Central memory CD4-positive, alpha-beta T cell (primary cell): ENCODE measurements around the gene ARHGAP22.

Source experiments
- DNase-seq: peaks from one replicate; pipeline ENCODE4 v3.0.0; 2022

ARHGAP22 gene

GRCh38 chr10:48606530-48607355, 1.9 kb upstream of the ARHGAP22 start:
- no peak for DNase-seq

DNA sequence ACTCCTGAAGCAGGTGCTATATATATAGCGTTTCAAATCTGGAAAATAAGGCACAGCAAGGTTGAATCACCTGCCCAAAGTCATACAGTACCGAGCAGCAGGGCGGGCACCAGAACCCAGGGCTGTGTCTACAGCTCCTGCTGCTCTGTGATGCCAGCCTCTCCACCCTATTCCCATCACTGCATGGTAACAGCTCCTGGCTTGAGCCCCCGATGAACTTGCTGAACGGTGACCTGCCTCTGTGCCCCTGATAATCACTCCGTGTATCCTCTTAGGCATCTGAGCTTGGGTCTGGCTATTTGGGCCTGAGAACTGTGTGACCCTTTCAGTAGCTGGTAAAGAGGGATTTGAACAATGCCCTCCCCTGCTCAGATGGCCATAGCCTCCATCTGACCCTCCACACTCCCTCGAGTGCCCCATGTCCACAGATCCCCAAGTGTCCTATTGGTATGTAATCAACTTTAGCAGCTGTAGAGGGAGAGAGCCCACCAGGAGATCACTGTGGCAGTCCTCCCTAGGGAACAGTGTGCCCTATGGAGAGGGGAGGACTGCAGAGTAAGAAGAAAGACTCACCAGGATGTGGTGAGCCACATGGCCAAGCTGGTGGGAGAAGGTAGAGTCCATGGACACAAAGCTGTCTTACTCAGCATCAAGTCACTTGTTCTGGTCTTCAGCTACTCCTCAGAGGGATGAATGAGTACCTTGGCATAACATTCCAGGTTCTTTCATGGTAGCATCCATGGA, 1.1 kb upstream of the ARHGAP22 start:
- no peak for DNase-seq

- DNase-seq, result no peak
Observed at GRCh38 chr10:48604039-48604990, 558 bp downstream of the ARHGAP22 start.

DNA sequence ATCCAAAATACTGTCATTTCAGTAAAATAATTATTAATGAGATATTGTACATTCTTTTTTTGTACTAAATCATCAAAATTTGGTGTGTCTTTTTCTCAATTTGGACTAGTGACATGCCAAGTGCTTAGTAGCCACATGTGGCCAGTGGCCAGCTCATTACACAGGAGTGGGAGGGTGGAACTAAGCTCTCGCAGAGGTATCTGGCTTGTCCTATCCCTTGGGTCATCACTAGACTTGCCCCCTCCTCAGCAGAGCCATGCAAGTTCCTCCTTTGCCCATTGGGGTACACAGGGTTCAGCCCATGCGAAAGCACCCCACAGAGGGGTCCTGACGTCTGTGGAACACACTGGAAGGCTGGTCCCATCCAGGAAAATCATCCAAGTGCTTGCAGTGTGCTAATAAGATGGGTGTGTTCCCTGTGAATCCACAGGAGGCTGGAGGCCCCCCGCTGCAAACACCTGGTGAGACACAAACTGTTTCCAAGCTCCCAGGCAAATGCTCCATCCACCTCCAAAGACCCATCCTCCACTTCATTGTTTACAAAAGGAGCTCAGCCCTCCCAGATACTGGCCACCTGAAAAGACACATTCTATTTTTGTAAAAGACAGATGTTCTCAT, 1.3 kb downstream of the ARHGAP22 start:
- DNase-seq, result no peak

- no peak for DNase-seq
Observed at GRCh38 chr10:48602401-48603135, 2.3 kb downstream of the ARHGAP22 start.

- no peak for DNase-seq
Observed at GRCh38 chr10:48601789-48602188, 3.1 kb downstream of the ARHGAP22 start.

DNA sequence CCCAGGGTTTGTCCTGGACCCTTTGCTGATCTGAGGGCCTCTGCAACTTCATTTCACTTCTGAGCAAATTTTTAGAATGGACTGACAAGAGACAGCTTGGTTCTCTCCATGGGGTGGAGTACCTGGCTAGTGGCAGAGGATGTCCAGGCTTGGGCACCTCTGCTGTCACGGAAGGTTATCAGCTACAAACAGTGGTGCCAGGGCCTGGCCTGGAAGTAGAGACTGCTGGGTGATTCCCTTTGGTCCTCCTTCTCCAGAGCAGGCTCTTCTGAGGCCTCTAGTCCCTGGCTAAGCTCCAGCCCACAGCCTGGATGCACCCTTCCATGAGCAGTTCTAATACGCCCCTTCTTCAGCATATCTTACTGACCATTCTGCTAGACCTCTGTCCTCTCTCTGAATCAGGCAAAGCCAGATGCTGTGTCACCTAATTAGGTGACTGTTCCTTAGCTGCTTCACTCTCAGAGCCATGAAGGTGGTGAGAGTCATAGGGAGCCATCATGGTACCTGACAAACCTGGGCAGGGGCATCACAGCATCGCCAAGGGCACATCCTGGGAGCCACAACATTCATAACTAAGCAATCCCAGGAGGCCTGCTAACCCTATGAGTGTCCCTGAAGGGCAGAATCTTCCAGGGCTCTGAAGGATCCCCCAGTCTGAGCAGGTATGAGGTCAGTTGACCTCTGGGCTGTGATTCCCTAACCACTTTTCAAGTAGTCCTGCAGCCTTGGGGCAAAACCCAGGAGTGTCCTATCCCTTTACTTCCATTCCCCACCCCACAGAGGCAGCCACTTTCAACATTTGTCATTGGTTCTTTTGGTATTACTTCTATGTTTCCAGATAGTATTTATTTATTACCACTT, 4.0 kb downstream of the ARHGAP22 start:
- no peak for DNase-seq

DNA sequence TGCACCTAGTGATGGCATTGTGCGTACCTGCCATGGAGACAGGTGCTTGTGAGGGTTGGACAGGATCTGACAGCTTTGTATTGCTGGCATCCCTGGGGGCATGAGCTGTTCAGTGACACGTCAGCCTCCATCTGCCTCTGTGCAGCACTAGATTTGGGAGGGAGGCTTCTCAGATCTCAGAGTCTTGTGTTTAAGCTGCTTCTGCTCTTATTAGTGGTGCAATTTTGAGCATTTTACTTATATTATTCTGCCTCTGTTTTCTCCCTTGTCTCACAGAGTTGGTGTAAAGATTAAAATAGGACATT, 5.1 kb downstream of the ARHGAP22 start:
- no peak for DNase-seq

GRCh38 chr10:48598936-48599829, 5.7 kb downstream of the ARHGAP22 start:
- no peak for DNase-seq

DNA sequence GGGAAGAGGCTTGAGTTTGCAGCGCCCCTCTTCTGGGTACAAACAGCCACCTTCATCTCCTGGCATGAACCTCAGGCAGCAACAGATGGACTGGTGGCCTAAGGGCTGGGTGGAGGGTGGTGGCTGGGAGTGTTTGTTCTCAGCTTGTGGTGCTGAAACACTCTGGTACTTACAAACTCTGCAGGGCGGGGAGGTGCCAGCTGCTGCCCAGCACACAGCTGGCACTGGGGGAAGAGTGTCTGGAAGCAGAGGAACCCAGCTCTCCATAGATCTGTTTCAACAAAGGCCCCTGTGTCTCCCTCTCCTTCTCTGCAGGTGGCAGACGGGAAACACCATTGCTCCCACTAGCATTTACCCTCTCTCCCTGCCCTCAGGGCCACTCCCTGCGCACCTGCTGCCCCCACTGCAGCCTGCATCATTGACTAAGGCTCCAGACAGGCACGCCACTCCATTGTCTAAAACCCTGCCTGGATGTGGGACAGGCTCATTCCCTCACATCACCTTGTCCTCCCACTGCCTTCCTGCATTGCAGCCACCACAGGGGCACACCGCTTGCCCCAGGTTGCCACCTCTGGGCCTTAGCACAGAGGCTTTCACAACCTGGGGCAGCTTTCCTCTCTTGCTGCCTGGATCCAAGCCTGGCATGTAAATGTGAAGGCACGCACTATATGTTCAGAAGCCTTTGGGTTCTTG, 6.5 kb downstream of the ARHGAP22 start:
- no peak for DNase-seq

DNA sequence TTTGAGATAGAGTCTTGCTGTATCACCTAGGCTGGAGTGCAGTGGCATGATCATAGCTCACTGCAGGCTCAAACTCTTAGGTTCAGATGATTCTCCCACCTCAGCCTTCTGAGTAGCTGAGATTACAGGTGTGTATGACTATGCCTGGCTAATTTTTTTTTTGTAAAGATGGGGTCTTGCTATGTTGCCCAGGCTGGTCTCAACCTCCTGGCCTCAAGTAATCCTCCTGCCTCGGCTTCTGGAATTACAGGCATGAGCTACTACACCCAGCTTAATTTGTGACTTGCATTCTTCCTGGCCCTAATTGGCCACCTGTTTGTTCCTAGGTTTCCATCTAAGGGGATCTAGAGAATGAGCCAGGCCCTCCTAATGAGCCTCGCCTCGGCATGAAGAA, 9.3 kb downstream of the ARHGAP22 start:
- DNase-seq, result no peak

DNA sequence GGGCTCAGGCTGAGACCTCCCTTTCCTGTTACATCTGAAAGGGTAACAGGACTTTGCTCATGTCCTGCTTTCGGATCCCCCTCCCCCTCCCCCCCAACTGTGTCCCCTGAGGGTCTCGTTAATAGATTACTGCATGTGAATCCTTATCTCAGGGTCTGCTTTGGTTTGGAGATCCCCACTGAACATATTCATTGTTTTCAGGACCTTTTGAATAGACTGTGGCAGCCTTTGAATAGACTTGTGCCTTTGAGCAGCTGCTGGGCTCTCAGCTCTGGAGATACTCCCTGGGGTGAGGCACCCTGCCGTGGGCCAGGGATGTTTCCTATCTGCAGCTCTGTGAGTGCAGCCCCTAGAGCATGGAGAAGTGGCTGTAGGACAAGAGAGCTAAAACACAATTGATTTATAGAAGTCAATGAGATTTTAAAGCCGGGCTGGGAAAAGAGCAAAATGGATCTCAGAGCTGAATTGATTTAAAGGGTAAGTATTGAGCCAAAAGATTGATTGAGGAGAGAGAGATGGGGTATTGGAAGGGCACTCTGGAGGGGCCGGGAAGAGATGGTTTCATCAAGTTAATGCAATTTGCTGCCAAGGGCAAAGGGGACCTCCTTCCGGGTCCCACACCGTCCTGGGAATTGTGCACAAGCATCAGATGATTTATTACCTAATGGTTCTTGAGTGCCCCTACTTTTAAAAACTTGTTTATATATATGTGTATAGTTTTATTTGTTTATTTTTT, 9.9 kb downstream of the ARHGAP22 start:
- no peak for DNase-seq

GRCh38 chr10:48594371-48594770, 10.5 kb downstream of the ARHGAP22 start:
- no peak for DNase-seq

DNA sequence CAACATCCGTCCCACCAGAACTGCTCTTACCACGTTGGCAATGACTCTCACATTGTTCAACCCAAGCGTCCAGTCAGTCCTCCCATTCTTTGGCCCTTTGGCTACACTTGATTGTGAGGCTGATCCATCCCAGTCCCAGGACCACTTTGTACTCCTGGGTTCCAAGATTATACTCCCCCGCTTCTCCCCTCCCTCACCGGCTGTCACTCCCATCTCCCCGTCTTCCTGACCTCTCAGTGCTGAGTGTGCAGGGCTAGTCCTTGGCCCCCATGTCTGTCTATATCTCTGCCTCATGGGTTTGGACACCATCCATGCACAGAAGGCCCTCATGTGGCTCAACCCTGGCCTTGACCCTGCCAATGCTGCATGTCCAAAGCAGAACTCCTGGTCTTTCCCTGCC, 12.5 kb downstream of the ARHGAP22 start:
- DNase-seq, result no peak

DNA sequence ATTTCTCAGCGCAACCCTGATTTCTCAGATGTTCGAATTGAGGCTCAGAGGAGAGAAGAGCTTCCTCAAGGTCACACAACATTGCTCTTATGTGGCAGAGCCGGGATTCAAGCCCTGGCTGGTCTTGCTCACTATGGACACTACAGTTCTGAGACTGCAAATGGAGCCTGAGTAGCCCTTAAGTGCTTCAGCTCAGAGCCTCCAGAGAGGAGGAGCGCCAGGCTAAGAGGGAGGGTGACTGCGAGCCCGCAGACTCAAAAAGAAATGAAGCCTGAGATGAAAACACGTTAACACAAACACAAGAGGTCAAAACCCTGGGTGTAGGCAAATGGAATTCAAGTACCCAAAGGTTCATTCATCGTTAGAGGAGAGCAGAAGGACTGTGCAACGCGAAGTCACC, 13.9 kb downstream of the ARHGAP22 start:
- DNase-seq, result no peak

DNA sequence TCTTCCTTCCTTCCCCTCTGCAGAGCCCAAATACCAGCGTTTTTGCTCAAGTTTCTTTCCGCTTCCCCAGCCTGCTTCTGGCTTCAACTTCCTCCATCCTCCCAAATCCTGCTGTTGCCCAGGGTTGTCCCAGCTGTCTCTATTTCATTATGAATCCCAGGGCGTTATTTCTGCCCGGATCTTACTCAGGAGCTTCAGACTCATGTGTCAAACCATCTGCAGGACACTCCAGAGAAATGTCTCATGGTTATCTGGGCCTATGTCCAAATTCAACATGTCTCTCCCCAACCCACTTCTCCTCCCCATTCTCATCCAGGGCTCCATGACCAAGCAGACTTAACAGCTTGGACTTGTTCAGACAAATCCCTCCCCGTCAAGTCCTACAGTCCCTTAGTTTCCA, 15.6 kb downstream of the ARHGAP22 start:
- DNase-seq, result no peak

GRCh38 chr10:48587819-48588218, 17.1 kb downstream of the ARHGAP22 start:
- no peak for DNase-seq

- DNase-seq, result no peak
Observed at GRCh38 chr10:48587101-48587500, 17.8 kb downstream of the ARHGAP22 start.

DNA sequence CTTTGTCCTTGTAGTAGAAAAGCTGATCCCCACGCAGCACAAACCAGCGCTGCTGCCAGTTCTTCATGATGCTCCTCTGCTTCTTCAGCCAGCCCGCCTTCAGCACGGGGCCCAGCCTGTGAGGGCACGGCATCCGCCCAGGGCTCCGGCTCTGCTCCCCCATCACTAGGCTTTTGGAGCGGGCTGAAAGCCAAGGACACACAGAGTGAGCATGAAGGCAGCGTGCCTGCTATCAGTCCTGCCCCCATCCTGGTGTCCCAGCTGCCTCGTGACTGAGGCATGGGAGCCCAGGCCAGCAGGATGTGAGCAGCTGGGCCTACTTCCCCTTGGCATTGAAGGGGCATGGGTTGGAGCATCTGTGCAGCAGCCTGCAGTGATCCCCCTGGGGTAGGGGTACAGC, 21.9 kb downstream of the ARHGAP22 start:
- DNase-seq, result no peak
